Endothelial cell of umbilical vein (primary cell): ENCODE measurements around the gene SHCBP1. TPM values are rescaled to one million over a fixed set of nuclear protein-coding genes. Genes with fewer than 3 reads are reported as not detected.

ENCODE experiments used
- BruUV-seq: library from RNA; stranded (reverse); fragments of 400-500 nt; replicated peaks from 2 replicates; lab custom pipeline; 2021; lab: Mats Ljungman, UMichigan
- CTCF ChIA-PET: fragments of 300-600, 350-600 bp; sonication (Branson Sonifier 250); formaldehyde crosslinking; loops from one replicate; lab custom pipeline; 2021; ENCODE audit warnings: antibody characterized with exemption, inconsistent platforms; lab: Charles Lee
- POLR2A ChIA-PET: fragments of 300-600, 350-600 bp; sonication (Branson Sonifier 250); formaldehyde crosslinking; loops from one replicate; lab custom pipeline; 2021; ENCODE audit warnings: antibody characterized with exemption, inconsistent platforms; lab: Charles Lee
- DNase-seq: peaks from one replicate; pipeline ENCODE4 v3.0.0-alpha.2; 2011; ENCODE audit warnings: low read depth, low spot score
- FAIRE-seq: peaks from 2 replicates; lab custom pipeline; 2011; peaks lifted over from hg19 to GRCh38; lab: Jason Lieb, UNC
- H2AFZ ChIP-seq: 2 replicates; pipeline ENCODE4 v1.6.0; 2012; ENCODE audit warnings: low read depth, low read length, control low read depth, inconsistent platforms
- H3K27ac ChIP-seq: 2 replicates; pipeline ENCODE4 v1.5.1; 2011; ENCODE audit warnings: low read depth, mild to moderate bottlenecking, control low read depth, low read length, moderate library complexity; ENCODE audit not compliant: insufficient read depth
- H3K27me3 ChIP-seq, 2 experiments: 2 replicates each; pipeline versions ENCODE4 v1.6.0 to v1.6.1; 2011; ENCODE audit warnings: low read length in 2 of 2, mixed read lengths in 1 of 2; ENCODE audit not compliant: control insufficient read depth in 2 of 2, insufficient read depth in 2 of 2
- H3K36me3 ChIP-seq, 2 experiments: 2 replicates in 1 of 2; 3 replicates in 1 of 2; pipeline ENCODE4 v1.5.1; 2011; ENCODE audit warnings: low read length in 2 of 2, mild to moderate bottlenecking in 1 of 2, moderate library complexity in 1 of 2; ENCODE audit not compliant: control insufficient read depth in 2 of 2, insufficient read depth in 2 of 2; ENCODE audit errors: extremely low read depth in 1 of 2
- H3K4me1 ChIP-seq: 3 replicates; pipeline ENCODE4 v1.5.1; 2011; ENCODE audit warnings: mild to moderate bottlenecking, low read length; ENCODE audit not compliant: control insufficient read depth, insufficient read depth; ENCODE audit errors: extremely low read depth
- H3K4me2 ChIP-seq: 2 replicates; pipeline ENCODE4 v1.6.1; 2011; ENCODE audit warnings: low read length, control low read depth, mixed read lengths; ENCODE audit not compliant: insufficient read depth
- H3K4me3 ChIP-seq, 3 experiments: fragments of 200-600 bp in 1 of 3; sonication (generic), shearing (Covaris generic) in 1 of 3; replicated peaks in 1 of 3; 2 replicates each; pipeline ENCODE4 v1.5.1; 2011 to 2016; ENCODE audit warnings: control low read depth in 3 of 3, low read length in 3 of 3, mild to moderate bottlenecking in 2 of 3, inconsistent platforms in 1 of 3, low read depth in 1 of 3, moderate library complexity in 1 of 3; ENCODE audit not compliant: insufficient read depth in 1 of 3
- H3K79me2 ChIP-seq: 2 replicates; pipeline ENCODE4 v1.6.0; 2012; ENCODE audit warnings: low read length, inconsistent platforms; ENCODE audit not compliant: control insufficient read depth, insufficient read depth
- H3K9ac ChIP-seq: replicated peaks from 2 replicates; pipeline ENCODE3; 2011; ENCODE audit warnings: low read length, control low read depth; ENCODE audit not compliant: insufficient read depth; ENCODE audit errors: extremely low read depth
- H3K9me1 ChIP-seq: replicated peaks from 3 replicates; pipeline ENCODE4 v1.6.0; 2011; ENCODE audit warnings: mild to moderate bottlenecking, low read length; ENCODE audit not compliant: control insufficient read depth, insufficient read depth; ENCODE audit errors: extremely low read depth
- H3K9me3 ChIP-seq: replicated peaks from 2 replicates; pipeline ENCODE4 v1.5.1; 2012; ENCODE audit warnings: low read length, inconsistent platforms; ENCODE audit not compliant: control insufficient read depth, insufficient read depth
- H4K20me1 ChIP-seq: replicated peaks from 2 replicates; pipeline ENCODE3; 2011; ENCODE audit warnings: mild to moderate bottlenecking, low read length; ENCODE audit not compliant: control insufficient read depth, insufficient read depth; ENCODE audit errors: extremely low read depth
- CTCF ChIP-seq, 2 donors: IDR thresholded peaks; 1 replicate in 1 of 2; 2 replicates in 1 of 2; pipeline ENCODE4 v1.5.1; 2011; ENCODE audit warnings: low read length in 2 of 2, mild to moderate bottlenecking in 2 of 2, moderate library complexity in 2 of 2, control low read depth in 1 of 2, inconsistent platforms in 1 of 2, low read depth in 1 of 2; ENCODE audit not compliant: insufficient read depth in 1 of 2; ENCODE audit errors: extremely low read depth in 1 of 2
- EZH2 ChIP-seq: IDR thresholded peaks from 2 replicates; pipeline ENCODE4 v1.6.1; 2012; ENCODE audit warnings: borderline replicate concordance, low read depth, mild to moderate bottlenecking, moderate library complexity, low read length, inconsistent platforms; ENCODE audit not compliant: severe bottlenecking
- FOS ChIP-seq: IDR thresholded peaks from 2 replicates; pipeline ENCODE4 v1.6.1; 2011; ENCODE audit warnings: mild to moderate bottlenecking, low read length, moderate library complexity, borderline replicate concordance; ENCODE audit not compliant: insufficient read depth
- GATA2 ChIP-seq: IDR thresholded peaks from 2 replicates; pipeline ENCODE4 v1.7.0; 2011; ENCODE audit warnings: low read depth, mild to moderate bottlenecking, moderate library complexity, mixed read lengths, low read length; ENCODE audit not compliant: insufficient read length, insufficient read depth
- JUN ChIP-seq: IDR thresholded peaks from 2 replicates; pipeline ENCODE4 v1.6.1; 2011; ENCODE audit warnings: borderline replicate concordance, low read depth; ENCODE audit not compliant: insufficient read length, insufficient read depth
- MAX ChIP-seq: IDR thresholded peaks from 2 replicates; pipeline ENCODE4 v1.6.1; 2011; ENCODE audit not compliant: insufficient read depth, insufficient read length
- MYC ChIP-seq: IDR thresholded peaks from one replicate; pipeline ENCODE4 v1.6.1; 2011; ENCODE audit warnings: mild to moderate bottlenecking, low read depth, low read length
- POLR2A ChIP-seq: IDR thresholded peaks from 2 replicates; pipeline ENCODE4 v1.6.1; 2012; ENCODE audit warnings: low read depth, mild to moderate bottlenecking, control low read depth, low read length
- POLR2AphosphoS5 ChIP-seq: IDR thresholded peaks from 2 replicates; pipeline ENCODE4 v1.6.1; 2012; ENCODE audit warnings: low read depth, mild to moderate bottlenecking, control low read depth, low read length, moderate library complexity; ENCODE audit not compliant: insufficient read depth
- dilution Hi-C: fragments of 300-500 bp; cut with MboI; formaldehyde crosslinking; loops from one replicate; pipeline ENCODE4 v1.15.0; 2019; ENCODE audit warnings: low sequenced_read_pairs; ENCODE audit not compliant: extremely low pct_ligation_motif_present
- intact Hi-C: fragments of 100-400 bp; cut with micrococcal nuclease; formaldehyde crosslinking; loops from one replicate; pipeline ENCODE4 v1.10.0; 2022
- polyA plus RNA-seq, 4 experiments: library from polyadenylated mRNA; depleted of rRNA in 3 of 4; stranded (reverse) in 3 of 4; unstranded in 1 of 4; fragments of >200 nt; gene quantifications; 2 replicates each; pipeline versions ENCODE4 v1.2.1 to v1.2.3, GENCODE V29; 2011 to 2012; ENCODE audit warnings: missing spikeins in 1 of 4
- total RNA-seq: library from RNA; stranded (reverse); gene quantifications from 2 replicates; pipeline ENCODE4 v1.2.3, GENCODE V29; 2021

SHCBP1 gene
- total and polyA plus RNA-seq, 2 donors (not counting 3 experiments of a cell fraction or from before 2014, with no cell fraction given), result 13.9 to 44.9 TPM

GRCh38 chr16:46586011-46586577 is 35.1 kb downstream of the SHCBP1 start:
- intact Hi-C loops (no loop called here), dilution Hi-C loops (no loop called here)
- TF ChIP-seq FOS, result no peak
- no peak for TF ChIP-seq MYC
- no peak for TF ChIP-seq POLR2AphosphoS5
- no peak for TF ChIP-seq JUN
- no peak for TF ChIP-seq POLR2A
- Histone ChIP-seq H3K4me2 (no peak overlapping the region), H3K27me3 (no peaks in the 10 kb centered on the region), H3K79me2 (peaks cover 22% of the 10 kb centered on the region), H4K20me1 (no peaks in the 10 kb centered on the region), H3K9ac (no peak overlapping the region), H3K4me3 (no peak overlapping the region), H3K9me1 (no peaks in the 10 kb centered on the region), H3K27ac (no peak overlapping the region), H3K36me3 (peaks cover 0 to 9% of the 10 kb centered on the region in 2 experiments), H3K9me3 (no peaks in the 10 kb centered on the region), H2AFZ (no peak overlapping the region), H3K4me1 (no peaks in the 10 kb centered on the region)
- no TSS peak for BruUV-seq
- POLR2A ChIA-PET, result no interaction called here
- no peak for FAIRE-seq
- CTCF ChIA-PET, result interaction anchor here (0.7 to 1.8 kb wide), 2 partner anchors 31 to 32 kb away, joined by 3 to 4 read pairs; no protein-coding TSS in a partner anchor
- DNase-seq, result no peak

- Histone ChIP-seq H3K4me3 (no peak overlapping the region), H3K9me1 (no peaks in the 10 kb centered on the region), H3K4me2 (no peak overlapping the region), H3K9ac (no peak overlapping the region), H3K4me1 (no peaks in the 10 kb centered on the region), H3K79me2 (peaks cover 22% of the 10 kb centered on the region), H3K27me3 (no peaks in the 10 kb centered on the region), H4K20me1 (no peaks in the 10 kb centered on the region), H3K27ac (no peak overlapping the region), H2AFZ (no peak overlapping the region), H3K9me3 (no peaks in the 10 kb centered on the region), H3K36me3 (peaks cover 0 to 9% of the 10 kb centered on the region in 2 experiments)
- intact Hi-C loops, result no loop called here
- FAIRE-seq, result no peak
- CTCF ChIA-PET, result interaction anchor here (1.5 kb wide), 2 partner anchors 11 to 21 kb away, joined by 3 to 4 read pairs; no protein-coding TSS in a partner anchor
- BruUV-seq, result no TSS peak
- POLR2A ChIA-PET, result no interaction called here
- TF ChIP-seq MAX (no peak), EZH2 (no peak), POLR2A (no peak), FOS (no peak), MYC (no peak), JUN (no peak), CTCF (IDR thresholded peaks at IDR 0.05; ENCODE audit: extremely low read depth in 1 of 2, insufficient read depth in 1 of 2, low read depth in 1 of 2, low read length in 2 of 2) (no peak), GATA2 (no peak), POLR2AphosphoS5 (no peak)
- dilution Hi-C loops, result no loop called here
- DNase-seq, result no peak
Observed at GRCh38 chr16:46583036-46583435, 38.1 kb downstream of the SHCBP1 start.
